ENCODE data around the gene ADAR.

Gene ADAR

DNA sequence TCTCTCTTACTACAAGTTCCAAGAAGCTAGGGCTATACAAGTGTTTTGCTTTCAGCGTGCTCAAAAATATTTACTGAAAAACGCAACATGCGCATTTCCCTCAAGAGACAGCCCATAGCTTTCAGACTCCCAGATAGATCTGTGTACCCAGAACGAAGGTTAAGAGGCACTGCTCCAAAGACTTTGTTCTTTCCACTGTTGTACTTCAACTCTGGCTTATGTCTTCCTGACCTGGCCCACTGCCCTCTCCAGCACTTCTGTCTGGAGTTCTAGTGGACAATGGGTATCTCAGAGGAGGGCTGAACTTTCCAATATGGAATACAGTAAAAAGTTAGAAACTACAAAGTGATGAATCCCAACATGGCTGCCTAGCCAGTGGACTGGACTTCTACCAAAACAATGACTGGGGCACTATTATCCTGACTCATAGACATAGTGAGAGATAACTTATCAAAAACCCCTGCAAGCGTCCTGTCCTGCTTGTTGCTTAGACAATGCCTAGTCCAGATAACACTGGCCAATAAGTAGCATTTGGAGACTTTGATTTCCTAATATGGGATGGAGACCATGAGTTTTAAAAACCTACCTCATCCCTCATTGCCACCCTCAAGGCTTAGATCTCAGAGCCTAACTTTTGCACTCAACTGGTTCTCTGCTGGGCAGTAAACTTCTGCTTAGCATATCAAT, 8.8 kb upstream of the ADAR start:
- no peak for DNase-seq

DNA sequence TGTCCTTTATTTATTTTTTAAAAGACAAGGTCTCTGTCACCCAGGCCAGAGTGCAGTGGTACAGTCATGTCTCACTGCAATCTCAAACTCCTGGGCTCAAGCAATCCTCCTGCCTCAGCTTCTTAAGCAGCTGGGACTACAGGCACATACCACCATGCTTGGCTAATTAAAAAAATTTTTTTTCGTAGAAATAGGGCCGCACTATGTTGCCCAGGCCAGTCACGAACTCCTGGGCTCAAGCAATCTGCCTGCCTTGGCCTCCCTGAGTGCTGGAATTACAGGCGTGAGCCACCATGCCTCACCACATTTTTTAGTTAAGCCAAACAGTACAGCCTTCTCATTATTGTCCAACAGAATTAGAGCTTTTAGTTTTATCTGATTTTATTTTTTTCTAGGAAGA, 7.4 kb upstream of the ADAR start:
- DNase-seq, result no peak

DNA sequence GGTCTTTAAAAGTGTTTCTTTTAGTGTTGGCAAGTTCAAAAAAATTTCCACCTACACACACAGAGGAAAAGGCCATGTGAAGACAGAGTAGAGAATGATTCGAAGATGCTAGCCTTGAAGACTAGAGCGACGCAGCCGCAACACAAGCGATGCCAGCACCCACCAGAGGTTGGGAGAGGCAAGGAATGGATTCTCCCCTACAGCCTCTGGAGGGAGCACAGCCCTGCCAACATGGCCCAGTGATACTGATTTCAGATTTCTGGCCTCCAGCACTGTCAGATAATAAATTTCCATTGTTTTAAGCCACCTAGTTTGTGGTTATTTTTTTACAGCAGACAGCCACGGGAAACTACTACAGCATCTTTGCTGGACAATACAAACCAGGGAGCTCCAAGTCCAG, 6.9 kb upstream of the ADAR start:
- no peak for DNase-seq

DNA sequence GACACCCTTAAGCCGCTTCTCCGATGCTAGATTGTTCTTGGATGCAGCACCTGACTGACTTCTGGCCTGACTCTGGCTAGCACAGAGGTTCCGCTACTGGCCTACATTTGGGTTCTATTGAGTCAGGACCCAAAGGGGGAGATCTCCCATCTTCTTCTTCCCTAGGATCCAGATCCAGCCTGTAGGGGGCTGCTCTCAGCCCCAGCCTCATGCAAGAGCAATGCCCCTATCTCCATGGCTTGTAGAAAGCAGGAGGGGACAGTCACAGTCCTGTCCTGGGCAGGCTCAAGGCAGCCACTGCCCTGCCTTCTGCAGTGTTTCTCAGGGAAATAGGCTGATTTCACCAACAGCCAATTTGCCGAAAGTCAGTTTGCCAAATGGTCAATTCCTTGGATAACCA, 6.3 kb upstream of the ADAR start:
- no peak for DNase-seq

DNA sequence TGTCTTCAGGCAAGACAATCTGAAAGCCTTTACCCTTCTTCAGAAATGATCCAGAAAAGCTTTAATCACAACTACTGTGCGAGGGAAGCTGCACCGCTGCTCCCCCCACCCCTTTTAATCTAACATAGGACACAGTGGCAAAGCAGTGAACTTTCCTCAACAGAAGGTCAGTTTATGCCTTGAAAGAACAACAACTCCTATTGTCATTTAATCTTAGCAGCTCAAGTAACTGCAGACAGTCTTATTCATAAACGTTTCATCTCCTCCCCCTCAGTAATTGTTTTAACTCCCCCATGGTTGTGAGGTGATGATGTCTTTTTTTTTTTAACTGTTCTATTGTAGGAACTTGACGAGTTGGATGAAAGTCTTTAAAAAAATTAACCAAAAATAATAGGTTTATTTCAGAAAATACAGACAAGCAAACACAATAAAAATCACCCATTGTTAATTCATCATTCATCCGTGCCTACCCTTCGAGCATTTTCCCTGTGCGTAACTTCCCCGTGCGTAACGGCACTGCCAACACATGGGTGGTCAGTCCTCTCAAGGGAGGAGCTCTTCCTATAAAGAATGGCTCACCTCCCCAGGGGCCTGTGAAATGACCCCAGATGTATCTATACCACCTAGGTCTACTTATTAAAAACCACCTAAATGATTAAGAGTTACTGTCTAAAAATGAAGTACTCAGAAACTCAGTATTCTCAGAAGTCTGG, 3.3 kb upstream of the ADAR start:
- no peak for DNase-seq

DNA sequence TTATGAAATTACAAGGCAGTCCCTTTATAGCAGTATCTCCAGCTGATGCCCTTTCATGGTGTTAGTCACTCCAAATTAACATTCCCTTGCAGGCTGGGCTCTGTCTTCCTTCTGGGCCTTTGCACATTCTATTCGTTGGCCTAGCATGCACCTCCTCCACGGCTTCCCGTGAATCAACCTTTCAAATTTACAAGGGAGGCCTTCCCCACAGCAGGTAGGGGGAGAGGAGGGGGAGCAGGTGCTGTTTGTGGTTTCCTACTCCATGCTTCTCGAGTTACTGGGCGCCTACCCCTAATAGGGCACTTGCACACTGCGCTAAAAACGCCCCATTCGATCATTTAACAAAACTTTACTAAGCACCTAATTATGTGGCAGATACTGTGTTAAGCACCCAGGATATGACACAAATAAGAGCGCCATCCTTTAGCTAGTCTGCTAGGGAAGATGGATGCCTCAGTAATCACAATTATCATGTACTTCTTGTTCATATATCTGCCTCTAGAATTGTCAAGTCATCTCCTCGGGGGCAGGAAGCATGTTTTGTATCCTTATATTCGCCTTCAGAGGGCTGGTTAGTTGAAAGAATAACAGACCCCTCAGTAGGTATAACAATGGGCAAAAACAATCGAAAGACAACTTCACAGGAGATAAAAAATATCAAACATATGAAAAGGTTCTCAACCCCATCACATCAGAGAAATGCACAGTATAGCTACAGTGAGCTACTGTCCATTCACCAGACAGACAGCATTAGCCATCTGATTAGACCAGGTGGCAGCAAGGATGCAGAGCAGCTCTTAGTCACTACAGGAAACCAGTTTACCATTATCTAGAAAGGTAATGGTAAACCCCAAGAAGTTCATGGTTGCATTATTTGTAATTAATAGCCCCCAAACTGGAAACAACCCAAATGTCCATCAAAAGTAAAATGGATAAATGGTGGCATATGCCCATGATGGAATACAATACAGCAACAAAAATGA, 1.7 kb upstream of the ADAR start:
- DNase-seq, result peak; percentile 61 to 62

DNA sequence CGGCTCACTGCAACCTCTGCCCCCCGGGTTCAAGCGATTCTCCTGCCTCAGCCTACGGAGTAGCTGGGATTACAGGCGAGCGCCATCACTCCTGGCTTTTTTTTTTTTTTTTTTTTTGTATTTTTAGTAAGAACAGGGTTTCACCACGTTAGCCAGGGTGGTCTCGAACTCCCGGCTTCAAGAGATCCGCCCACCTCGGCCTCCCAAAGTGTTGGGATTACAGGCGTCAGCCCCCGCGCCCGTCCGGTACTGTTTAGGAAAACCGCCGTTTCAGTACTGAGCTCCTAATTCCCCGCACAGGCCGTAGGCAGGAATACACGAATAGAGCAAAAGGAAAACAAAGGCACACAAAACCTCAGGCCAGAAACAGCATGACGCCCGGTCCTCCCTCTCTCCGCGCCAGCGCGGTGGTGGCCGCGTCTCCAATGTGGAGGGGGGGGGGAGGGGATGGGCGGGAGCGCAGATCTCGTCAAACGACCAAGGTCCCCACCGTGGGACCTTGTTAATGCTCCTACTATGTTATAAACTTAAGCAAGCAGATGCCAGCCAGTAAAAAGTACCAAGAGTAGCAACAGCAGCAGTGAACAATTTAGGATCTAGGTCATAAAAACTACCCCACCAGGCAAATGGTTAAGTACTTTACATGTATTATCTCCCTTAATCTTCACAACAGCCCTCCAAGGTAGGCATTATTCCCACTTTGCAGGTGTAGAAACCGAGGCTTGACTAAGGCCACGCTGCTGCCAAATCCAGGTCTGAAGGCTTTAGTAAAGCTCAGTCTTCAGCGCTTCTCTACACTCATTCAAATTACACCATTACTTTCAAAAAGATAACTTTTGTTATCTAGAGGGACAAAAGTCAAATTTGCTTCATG, 648 bp upstream of the ADAR start:
- DNase-seq, result peak; percentile 19 to 29

DNA sequence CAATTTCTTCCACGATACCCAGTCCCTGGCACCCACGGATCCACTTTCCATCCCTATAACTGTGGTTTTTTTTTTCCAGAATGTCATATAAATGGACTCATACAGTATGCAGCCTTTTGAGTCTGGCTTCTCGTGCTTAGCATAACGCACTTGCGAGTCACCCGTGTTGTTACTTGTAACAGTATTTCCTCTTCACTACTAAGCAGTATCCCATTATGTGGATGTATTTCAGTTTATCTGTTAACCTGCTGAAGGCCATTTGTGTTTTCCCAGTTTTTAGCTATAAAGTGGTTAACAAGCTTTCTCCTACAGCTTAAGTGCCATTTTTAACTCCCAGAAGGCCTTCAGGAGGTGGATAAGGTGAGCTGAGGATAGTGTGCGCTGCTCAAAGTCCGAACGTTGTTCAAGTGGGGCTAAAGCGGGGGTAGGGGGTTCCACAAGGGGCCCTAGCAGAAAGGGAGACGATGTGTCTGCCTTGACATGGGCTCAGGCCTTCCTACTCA, 829 bp downstream of the ADAR start:
- DNase-seq, result peak in 1 of 2 donors; percentile 14

DNA sequence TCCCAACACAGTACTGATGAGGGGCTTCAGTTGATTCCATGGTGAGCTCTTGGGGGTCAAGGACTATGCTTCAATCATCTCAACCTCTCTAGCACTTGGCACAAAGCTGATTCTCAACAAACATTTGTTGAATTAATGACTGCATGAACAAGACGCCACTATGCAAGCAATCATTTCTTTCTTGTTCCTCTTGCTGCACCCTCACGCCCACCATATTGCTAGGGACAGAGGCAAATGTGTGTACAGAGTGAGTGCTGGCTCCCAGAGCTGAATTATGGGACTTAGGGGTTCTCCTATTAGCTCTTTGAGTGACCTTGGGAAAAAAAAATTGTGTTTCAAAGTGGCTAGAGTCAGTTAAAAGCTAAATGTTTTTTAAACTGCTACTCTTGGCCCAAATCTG, 2.5 kb downstream of the ADAR start:
- DNase-seq, result no peak

DNA sequence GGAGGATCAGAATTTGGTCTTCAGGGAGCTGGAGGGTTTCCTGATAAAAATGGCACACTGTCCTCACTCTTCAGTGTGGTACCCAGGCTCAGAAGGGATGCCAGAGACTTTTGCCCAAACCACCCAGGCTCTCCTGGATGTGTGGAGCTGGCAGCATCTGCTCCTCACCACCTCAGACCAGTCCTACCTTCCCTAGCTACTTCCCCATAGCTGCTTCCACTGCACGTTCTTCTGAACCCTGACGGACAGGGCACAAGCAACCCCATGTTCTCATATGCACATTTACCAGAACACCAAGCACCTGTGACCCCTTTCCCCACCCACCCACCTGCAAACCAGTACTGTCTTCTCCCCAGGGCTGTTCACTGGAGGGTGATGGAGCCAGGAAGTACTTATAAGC, 4.7 kb downstream of the ADAR start:
- no peak for DNase-seq

DNA sequence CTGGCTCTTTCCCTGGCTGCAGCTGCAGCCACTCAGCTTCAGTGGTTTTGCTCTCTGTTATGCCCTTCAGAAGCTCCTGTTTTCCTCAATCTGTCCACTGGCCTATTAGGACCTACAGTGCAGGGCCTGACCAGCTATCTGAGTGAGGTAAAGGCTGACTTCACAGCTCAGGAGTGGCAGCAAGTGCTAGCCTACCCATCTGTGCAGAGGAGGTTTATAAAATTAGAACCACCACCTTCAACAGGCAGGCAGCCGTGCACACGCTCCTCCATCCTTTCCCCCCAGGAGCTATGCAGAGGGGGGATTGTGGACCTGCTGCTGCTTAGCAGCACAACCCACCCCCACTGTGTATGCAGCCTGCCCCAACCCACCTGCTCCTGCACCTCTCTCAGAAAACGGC, 8.3 kb downstream of the ADAR start:
- no peak for DNase-seq

DNA sequence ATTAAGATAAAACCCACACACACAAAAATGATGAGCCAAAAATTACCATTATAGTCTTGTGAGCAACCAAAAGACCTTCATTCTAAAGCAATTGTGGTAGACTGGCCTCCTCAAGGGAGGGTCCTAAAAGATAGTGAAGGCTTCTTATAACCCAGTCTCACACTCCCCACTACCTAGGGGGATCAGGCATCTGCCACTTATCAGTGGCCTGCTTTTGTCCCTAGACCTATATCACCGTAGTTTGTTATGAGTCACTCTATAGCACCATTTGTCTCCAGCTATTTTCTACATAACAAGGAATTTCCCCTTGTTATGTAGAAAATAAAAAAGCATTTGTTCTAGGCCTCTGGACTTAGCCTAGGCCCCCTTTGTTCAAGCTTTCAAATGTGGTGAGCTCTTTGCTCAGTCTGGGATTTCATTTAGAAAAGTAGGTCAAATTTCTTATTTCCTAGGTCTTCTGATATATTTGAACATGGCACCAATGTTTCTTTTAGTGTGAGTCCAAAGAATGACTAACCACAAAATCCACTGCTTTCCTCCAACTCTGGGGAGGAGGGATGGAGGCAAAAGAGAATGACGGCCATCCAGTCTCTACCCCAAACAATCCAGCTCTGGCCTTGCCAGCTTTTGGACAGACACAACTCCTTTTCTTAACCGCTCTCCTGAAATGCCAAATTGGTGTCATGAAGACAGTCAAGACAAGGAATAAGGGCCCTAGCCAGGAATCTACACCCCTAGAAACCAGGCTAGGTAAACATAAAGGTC, 8.9 kb downstream of the ADAR start:
- DNase-seq, result no peak

DNA sequence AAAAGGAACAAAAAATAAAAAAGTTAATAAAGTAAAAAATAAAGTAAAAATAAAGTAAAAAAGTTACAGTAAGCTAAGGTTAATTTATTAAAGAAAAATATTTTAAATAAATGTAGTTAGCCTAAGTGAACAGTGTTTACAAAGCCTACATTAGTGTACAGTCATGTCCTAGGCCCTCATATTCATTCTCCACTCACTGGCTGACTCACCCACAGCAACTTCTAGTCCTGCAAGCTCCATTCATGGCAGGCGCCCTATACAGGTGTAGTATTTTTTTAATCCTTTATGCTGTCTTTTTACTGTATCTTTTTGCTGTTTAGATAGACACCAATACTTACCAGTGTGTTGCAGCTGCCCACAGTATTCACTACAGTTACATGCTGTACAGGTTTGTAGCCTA, 12.4 kb downstream of the ADAR start:
- DNase-seq, result no peak

DNA sequence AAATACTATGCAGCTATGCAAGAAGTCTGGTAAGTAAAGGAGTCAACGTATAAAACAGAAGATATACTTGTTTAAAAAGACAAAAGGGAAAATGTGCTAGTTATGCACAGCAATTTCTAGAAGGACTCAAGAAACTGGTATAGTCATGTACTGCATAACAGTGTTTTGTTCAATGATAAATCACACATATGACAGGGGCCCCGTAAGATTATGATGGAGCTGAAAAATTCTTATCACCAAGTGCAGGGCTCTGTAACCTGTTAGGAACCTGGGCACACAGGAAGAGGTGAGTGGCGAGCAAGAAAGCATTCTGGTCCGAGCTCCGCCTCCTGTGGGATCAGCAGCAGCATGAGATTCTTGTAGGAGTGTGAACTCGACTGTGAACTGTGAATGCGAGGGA, 13.2 kb downstream of the ADAR start:
- DNase-seq, result no peak

DNA sequence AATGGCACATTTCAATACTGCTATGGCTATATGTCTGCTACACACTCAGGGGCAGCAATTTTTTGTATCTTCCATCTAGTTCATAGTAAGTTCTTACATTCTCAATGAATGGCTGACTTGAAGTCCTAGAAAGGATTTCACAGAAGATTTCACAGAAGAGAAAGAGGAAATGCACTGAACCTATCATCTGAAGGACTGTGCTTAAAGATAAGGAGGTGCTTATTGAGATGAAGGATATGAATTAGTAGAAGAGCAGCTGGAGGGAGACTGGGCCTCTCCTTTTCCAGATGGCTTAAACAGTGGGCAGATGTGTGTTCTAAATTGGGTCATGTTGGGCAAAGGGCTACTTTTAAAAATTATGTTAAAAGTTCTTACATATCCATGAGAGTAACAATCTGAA, 14.6 kb downstream of the ADAR start:
- DNase-seq, result no peak

DNA sequence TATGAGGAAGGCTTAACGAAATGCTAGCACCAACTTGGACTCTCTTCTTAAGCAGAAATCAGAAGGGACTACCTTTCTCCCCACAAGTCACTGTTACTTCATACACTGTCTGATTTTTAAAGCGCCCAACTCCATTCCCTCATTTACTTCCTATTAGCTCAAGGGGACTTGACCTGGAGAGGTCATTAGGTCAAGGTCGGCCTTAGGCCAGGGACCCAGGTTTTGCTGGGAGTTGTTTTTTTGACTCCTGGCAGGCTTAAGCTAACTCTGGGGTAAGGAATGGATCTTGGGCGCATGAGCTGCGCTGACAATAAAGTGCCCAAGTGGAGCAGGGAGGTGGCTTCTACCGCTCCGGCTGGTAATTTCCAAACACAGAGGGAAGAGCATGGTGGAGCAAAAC, 16.8 kb downstream of the ADAR start:
- no peak for DNase-seq

DNA sequence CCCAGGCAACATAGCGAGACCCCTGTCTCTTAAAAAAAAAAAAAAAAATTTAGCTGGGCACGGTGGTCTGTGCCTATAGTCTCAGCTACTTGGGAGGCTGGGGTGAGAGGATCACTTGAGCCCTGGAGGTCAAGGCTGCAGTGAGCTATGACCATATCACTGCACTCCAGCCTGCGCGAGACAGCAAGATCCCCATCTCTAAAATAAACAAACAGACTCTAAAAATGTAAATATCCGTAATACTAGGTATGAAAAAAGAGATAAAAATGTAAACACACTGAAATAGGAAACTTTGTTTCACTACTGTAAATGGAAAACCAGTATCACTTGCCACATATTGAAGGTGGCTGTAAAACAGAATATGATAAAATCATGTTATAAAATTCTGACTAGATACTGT, 17.2 kb downstream of the ADAR start:
- DNase-seq, result no peak

DNA sequence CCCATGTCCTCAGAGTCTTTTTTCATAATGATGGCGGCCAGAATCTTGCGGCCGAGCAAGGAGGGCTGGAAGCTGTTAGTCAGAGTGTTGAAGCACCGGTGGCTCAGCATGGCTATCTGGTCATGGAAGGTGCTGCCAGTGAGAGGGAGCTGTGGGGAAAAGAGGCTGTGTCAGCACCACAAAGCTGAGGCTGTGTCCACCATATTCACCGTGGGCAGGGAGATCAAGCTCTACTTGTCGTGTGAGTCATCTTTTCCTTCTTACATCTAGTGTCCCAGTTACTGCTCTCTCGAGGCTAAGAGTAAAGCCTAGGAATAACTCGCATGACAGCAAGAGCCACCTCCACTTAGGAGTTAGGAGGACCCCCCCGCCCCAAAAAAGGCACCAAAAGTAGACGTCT, 18.2 kb downstream of the ADAR start:
- DNase-seq, result no peak

DNA sequence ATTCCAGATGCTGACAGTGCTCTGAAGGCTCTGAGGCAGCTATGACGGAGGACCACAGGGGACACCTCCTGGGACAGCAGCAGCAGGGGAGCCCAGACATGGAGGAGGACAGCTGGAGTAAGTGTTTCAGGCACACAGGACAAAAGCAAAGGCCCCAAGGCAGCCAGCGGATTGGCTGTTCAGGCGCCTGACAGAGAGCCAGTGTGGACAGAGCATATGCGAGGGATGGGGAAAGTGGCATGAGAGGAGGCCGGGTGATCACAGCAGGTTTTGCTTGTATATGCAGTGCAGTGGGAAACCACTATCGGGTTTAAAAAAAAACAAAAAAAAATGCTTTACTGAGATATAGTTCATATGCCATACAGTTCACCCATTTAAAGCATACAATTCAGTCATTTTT, 21.3 kb downstream of the ADAR start:
- no peak for DNase-seq

DNA sequence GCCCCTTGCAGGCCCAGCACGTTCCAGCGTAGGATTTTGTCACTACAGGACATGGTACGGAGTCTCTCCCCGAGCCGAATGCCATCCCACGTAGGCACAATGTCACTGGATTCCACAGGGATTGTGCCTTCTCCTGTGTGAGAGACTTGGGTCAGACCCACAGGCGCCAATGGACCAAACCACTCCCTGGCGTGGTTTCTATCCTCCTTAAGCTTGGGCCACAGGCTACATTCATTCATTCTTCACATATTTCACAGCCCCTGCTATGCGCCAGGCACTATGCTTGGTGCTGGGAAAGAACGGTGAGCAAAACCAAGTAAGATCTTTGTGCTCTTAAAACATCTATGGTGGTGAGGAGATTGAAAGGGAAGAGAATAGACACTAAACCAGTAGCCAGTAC, 21.8 kb downstream of the ADAR start:
- no peak for DNase-seq

DNA sequence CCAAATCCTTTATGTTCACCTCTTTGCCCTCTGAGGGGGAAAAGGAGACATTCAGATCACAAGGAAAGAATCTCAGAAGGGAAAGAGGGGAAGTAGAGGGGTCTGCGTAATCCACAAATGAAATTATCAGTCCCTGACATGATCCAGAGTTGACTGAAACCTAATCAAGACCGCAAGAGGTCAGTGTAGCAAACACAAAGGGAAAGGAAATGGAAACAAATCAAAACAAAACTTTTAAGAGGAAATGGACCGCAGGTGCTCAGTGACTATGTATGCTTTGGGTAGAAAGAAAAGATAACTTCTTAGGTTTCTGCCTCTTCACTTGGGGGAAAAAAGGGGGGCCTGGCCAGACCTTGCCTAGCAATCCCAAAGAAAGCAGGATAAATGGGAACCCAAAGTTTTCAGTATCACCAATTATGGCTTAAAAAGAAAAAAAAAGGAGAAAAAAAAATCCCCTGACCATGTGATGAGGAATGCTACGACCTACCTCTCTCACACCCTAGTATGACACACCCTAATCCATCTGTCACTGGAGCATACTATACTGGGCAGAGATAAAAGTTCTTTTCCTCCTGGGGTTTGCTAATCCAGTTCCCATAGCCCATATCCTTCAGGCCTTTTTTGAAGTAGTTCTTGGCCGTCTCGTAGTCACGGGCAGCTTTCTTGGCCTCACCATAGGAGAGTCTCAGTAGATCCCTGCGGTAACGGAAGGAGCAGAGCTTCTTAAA, 23.6 kb downstream of the ADAR start:
- no peak for DNase-seq
